ENCODE measurements around the gene TNIP2.

GRCh38 chr4:2762048-2762447 is 5.9 kb upstream of the TNIP2 start:
- TF ChIP-seq CTCF (conservative IDR thresholded peaks at IDR 0.05; ENCODE audit: low read depth, low read length): no peak
- TF ChIP-seq EZH2 (IDR thresholded peaks at IDR 0.05; ENCODE audit: low read length, unreplicated experiment): no peak
- no peak for TF ChIP-seq EZH2phosphoT487 (IDR thresholded peaks at IDR 0.05; ENCODE audit: borderline replicate concordance, low read length)
